Adrenal gland (tissue), 12 donors: ENCODE results near the gene CAMK4. TPM values are rescaled to one million over a fixed set of nuclear protein-coding genes. Genes with fewer than 3 reads are reported as not detected.

Experiments used
- DNase-seq, 7 donors: peaks; one replicate each; pipeline ENCODE4 v3.0.0-alpha.2; 2019 to 2020
- H3K27ac ChIP-seq, 5 donors: fragments of 200-600 bp; sonication (generic) in 4 of 5; 1 replicate in 3 of 5; 2 replicates in 2 of 5; pipeline versions ENCODE4 v1.5.1 to v1.8.0; 2016 to 2020; ENCODE audit warnings: mild to moderate bottlenecking in 1 of 5
- H3K27me3 ChIP-seq: fragments of 200-600 bp; 2 replicates; pipeline ENCODE4 v1.8.0; 2021
- H3K36me3 ChIP-seq, 2 donors: fragments of 200-600 bp; replicated peaks in 1 of 2; 1 replicate in 1 of 2; 2 replicates in 1 of 2; pipeline versions ENCODE4 v1.5.1 to v1.8.0; 2018 to 2022
- H3K4me1 ChIP-seq, 2 donors: fragments of 200-600 bp; replicated peaks in 1 of 2; 1 replicate in 1 of 2; 2 replicates in 1 of 2; pipeline versions ENCODE4 v1.5.1 to v1.8.0; 2018 to 2021
- H3K4me3 ChIP-seq, 4 donors: fragments of 200-600 bp; sonication (generic) in 3 of 4; one replicate each; pipeline ENCODE4 v1.5.1; 2016 to 2018
- H3K9me3 ChIP-seq, 3 donors: fragments of 200-600 bp; sonication (generic) in 1 of 3; replicated peaks in 1 of 3; 1 replicate in 2 of 3; 2 replicates in 1 of 3; pipeline versions ENCODE4 v1.5.1 to v1.8.0; 2016 to 2021
- POLR2A ChIP-seq, 2 donors: fragments of 450-650 bp; IDR thresholded peaks; one replicate each; pipeline ENCODE4 v1.6.1; 2017; ENCODE audit warnings: antibody characterized with exemption in 2 of 2, mild to moderate bottlenecking in 2 of 2, moderate library complexity in 1 of 2
- WGBS, 4 donors: extraction: QIAGEN DNeasy Blood & Tissue Kit in 2 of 4; methylation state at CpG; one replicate each; pipeline versions ENCODE4 v1.1.5 to v1.1.7; 2013 to 2017; 5-methylcytosine and 5-hydroxymethylcytosine counted together
- intact Hi-C, 2 donors: fragments of 100-400 bp; cut with DNase I; formaldehyde crosslinking; loops; one replicate each; pipeline versions ENCODE4 v1.14.1 to v1.15.0; 2022 to 2023
- polyA plus RNA-seq, 3 donors: library from polyadenylated mRNA; stranded (reverse); fragments of 200-250 nt in 2 of 3; fragments of 350-450 nt in 1 of 3; fragmentation: Illumina TruSeq in 1 of 3; extraction: RNeasy Lipid Tissue Mini Kit (QIAGEN cat#74804) in 1 of 3; gene quantifications; one replicate each; pipeline ENCODE4 v1.2.3, GENCODE V29; 2013 to 2014
- total RNA-seq, 9 donors: library from RNA; depleted of rRNA in 4 of 9; stranded (reverse); fragments of >200 nt in 4 of 9; fragments of 120-200 nt in 1 of 9; fragmentation: NEBNext Ultra II Directional in 1 of 9; extraction: Animal tissue kit (Norgen Biotek cat#: 25700) in 1 of 9; gene quantifications; one replicate each; pipeline versions ENCODE4 v1.1.0 to v1.2.4, GENCODE V29; 2013 to 2023
- TF ChIP-seq, protein P1 (sequence below), 6 experiments: fragments of 450-650 bp in 4 of 6; fragments of 200-600 bp in 2 of 6; sonication (generic) in 1 of 6; IDR thresholded peaks; 1 replicate in 5 of 6; 2 replicates in 1 of 6; pipeline versions ENCODE4 v1.5.1 to v1.8.0; 2016 to 2021; ENCODE audit warnings: antibody characterized with exemption in 6 of 6, mild to moderate bottlenecking in 2 of 6, moderate library complexity in 1 of 6
- donor health status: healthy with polysubstance abuse.
- donor health status: Bipolar disorder and iron deficiency.
- donor health status: DM: yes; HTN: yes; CAD: no.
- donor health status: DM: no; HTN: no; CAD: no.
- donor health status: DM: no; HTN: no; CAD: no.
- donor health status: DM: yes; HTN: yes; CAD: no.

The CAMK4 gene
- total and polyA plus RNA-seq, 12 donors, result 0.06 to 9.2 (median 2.0) TPM

DNA sequence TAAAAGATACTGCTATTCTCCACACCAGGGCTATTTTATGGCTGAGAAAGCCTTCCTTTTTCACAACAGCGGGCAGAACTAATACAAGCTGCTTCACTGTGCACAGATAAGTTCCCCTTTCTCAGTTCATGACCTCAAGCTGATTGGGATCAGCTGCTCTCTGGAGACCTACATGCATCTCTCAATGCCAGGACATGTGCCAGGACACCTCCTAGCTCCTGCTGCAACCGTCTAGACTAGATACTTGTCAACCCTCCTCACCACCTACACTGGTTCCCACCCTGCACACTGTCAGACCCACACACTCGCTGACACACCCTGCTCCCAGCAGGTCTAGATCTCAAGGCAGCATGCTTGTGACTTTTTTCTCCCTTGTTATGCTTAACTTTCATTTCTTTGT lies 248.4 kb downstream of the CAMK4 start:
- H3K27ac ChIP-seq, result no peak overlapping the region
- H3K4me1 ChIP-seq, result no peaks in the 10 kb centered on the region
- WGBS, 4 donors, result 64 to 75% (median 71%) methylated on average over 3 of the region's 3 CpGs
- H3K9me3 ChIP-seq, result no peaks in the 10 kb centered on the region
- peak in 2 of 7 donors; percentile 10 to 21 for DNase-seq
- H3K36me3 ChIP-seq, result no peaks in the 10 kb centered on the region
- intact Hi-C loops, result no loop called here
- TF ChIP-seq, protein P1, sequence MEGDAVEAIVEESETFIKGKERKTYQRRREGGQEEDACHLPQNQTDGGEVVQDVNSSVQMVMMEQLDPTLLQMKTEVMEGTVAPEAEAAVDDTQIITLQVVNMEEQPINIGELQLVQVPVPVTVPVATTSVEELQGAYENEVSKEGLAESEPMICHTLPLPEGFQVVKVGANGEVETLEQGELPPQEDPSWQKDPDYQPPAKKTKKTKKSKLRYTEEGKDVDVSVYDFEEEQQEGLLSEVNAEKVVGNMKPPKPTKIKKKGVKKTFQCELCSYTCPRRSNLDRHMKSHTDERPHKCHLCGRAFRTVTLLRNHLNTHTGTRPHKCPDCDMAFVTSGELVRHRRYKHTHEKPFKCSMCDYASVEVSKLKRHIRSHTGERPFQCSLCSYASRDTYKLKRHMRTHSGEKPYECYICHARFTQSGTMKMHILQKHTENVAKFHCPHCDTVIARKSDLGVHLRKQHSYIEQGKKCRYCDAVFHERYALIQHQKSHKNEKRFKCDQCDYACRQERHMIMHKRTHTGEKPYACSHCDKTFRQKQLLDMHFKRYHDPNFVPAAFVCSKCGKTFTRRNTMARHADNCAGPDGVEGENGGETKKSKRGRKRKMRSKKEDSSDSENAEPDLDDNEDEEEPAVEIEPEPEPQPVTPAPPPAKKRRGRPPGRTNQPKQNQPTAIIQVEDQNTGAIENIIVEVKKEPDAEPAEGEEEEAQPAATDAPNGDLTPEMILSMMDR (IDR thresholded peaks at IDR 0.05), result no peak
- TF ChIP-seq POLR2A (IDR thresholded peaks at IDR 0.05), result no peak
- H3K27me3 ChIP-seq, result no peaks in the 10 kb centered on the region
- H3K4me3 ChIP-seq, result no peak overlapping the region

DNA sequence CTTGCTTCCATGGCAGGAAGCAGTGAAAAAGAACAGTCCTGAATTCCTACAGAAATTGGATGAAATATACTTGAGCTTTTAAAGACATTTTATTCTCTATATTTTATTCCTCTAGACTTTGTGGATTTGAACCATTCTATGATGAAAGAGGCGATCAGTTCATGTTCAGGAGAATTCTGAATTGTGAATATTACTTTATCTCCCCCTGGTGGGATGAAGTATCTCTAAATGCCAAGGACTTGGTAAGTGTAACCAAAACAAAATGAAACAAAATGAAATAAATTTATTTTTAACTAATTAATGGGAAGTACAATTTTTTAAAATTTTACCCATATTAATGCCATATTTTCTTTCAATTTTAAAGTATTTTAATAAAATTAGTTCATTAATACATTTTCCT lies 254.1 kb downstream of the CAMK4 start:
- Histone ChIP-seq H3K27ac (no peak overlapping the region), H3K4me1 (no peaks in the 10 kb centered on the region), H3K4me3 (no peak overlapping the region), H3K27me3 (no peaks in the 10 kb centered on the region), H3K9me3 (no peaks in the 10 kb centered on the region), H3K36me3 (no peaks in the 10 kb centered on the region)
- TF ChIP-seq POLR2A (IDR thresholded peaks at IDR 0.05), result no peak
- TF ChIP-seq, protein P1 (IDR thresholded peaks at IDR 0.05), result peak in 1 of 6 experiments; percentile 33
- no peak for DNase-seq
- intact Hi-C loops, result no loop called here
- 59 to 64% (median 62%) methylated on average over 1 of the region's 1 CpG for WGBS, 4 donors

DNA sequence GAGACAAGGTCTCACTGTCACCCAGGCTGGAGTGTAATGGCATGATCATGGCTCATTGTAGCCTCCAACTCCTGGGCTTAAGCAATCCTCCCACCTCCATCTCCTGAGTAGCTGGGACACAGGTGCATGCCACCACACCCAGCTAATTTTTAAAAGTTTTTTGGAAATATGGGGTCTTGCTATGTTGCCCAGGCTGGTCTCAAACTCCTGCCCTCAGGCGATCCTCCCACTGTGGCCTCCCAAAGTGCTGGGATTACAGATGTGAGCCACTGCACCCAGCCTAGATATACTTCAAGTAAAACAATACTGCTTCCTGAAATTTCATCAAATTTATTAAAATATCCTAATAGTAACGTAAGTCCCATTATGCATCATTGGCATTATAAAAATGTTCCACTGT lies 254.7 kb downstream of the CAMK4 start:
- Histone ChIP-seq H3K9me3 (no peaks in the 10 kb centered on the region), H3K4me3 (no peak overlapping the region), H3K27me3 (no peaks in the 10 kb centered on the region), H3K36me3 (no peaks in the 10 kb centered on the region), H3K27ac (no peak overlapping the region), H3K4me1 (no peaks in the 10 kb centered on the region)
- intact Hi-C loops, result no loop called here
- DNase-seq, result no peak
- no peak for TF ChIP-seq POLR2A (IDR thresholded peaks at IDR 0.05)
- TF ChIP-seq, protein P1 (IDR thresholded peaks at IDR 0.05), result no peak
- WGBS, 4 donors, result 83 to 98% (median 87%) methylated on average over 2 of the region's 2 CpGs

DNA sequence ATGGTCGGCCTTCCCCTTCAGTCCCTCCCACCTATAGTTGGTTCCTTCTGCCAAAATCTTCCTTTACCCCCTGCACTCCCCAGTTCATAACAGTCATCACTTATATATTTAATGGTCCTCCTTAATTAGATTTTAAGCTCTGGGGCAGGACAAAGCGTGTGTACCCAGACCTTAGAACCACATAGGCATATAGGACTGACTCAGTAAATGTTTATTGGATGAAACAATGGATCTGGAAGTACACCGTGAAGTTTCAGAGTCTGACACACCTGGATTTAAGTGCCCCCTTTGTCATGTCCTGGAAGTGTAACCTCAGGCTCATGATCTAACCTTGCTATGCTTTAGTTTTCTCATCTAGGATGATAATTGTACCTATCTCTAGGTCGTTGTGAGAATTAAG lies 256.2 kb downstream of the CAMK4 start:
- no peaks in the 10 kb centered on the region for H3K36me3 ChIP-seq
- H3K4me1 ChIP-seq, result no peaks in the 10 kb centered on the region
- DNase-seq, result no peak
- no peaks in the 10 kb centered on the region for H3K9me3 ChIP-seq
- intact Hi-C loops, result no loop called here
- no peak overlapping the region for H3K27ac ChIP-seq
- no peak overlapping the region for H3K4me3 ChIP-seq
- no peaks in the 10 kb centered on the region for H3K27me3 ChIP-seq
- TF ChIP-seq, protein P1 (IDR thresholded peaks at IDR 0.05), result no peak
- TF ChIP-seq POLR2A (IDR thresholded peaks at IDR 0.05), result no peak
- 59 to 67% (median 60%) methylated on average over 4 of the region's 4 CpGs for WGBS, 4 donors
